H1 (cell line): Measurements from ENCODE around the gene CCDC102A. TPM values are rescaled to one million over a fixed set of nuclear protein-coding genes. Genes with fewer than 3 reads are reported as not detected.

Source experiments
- CBX5 ChIP-seq: fragments of 300-800, 300-1000 bp; sonication (generic); IDR thresholded peaks from 2 replicates; pipeline ENCODE4 v1.7.1; 2016; ENCODE audit warnings: antibody characterized with exemption, low read length, low read depth
- EP300 ChIP-seq, 2 experiments: IDR thresholded peaks; 1 replicate in 1 of 2; 2 replicates in 1 of 2; pipeline ENCODE4 v1.6.1; 2011 to 2012; ENCODE audit warnings: low read depth in 2 of 2, low read length in 2 of 2, mild to moderate bottlenecking in 2 of 2, borderline replicate concordance in 1 of 2, inconsistent platforms in 1 of 2, moderate library complexity in 1 of 2
- NRF1 ChIP-seq: IDR thresholded peaks from 2 replicates; pipeline ENCODE4 v1.6.1; 2011; ENCODE audit warnings: mild to moderate bottlenecking, low read depth, low read length, improper control_type of control experiment
- polyA plus RNA-seq, 7 experiments: library from polyadenylated mRNA; depleted of rRNA in 3 of 7; stranded (reverse) in 5 of 7; unstranded in 2 of 7; fragments of >200 nt in 5 of 7; fragments of 200-250 nt in 2 of 7; gene quantifications; 1 replicate in 5 of 7; 2 replicates in 1 of 7; 4 replicates in 1 of 7; pipeline versions ENCODE4 v1.2.1 to v1.2.3, GENCODE V29; 2011 to 2013; ENCODE audit warnings: missing spikeins in 2 of 7, mixed read lengths in 2 of 7
- total RNA-seq: library from RNA; stranded (reverse); fragmentation: NEBNext Ultra II Directional; extraction: Animal tissue kit (Norgen Biotek cat#: 25700); gene quantifications from 2 replicates; pipeline ENCODE4 v1.2.1, GENCODE V29; 2021

Gene CCDC102A
- total and polyA plus RNA-seq, 2 of the 8 experiments (the other 6 are each of a cell fraction or from before 2014, with no cell fraction given): 4.0 to 7.5 TPM

DNA sequence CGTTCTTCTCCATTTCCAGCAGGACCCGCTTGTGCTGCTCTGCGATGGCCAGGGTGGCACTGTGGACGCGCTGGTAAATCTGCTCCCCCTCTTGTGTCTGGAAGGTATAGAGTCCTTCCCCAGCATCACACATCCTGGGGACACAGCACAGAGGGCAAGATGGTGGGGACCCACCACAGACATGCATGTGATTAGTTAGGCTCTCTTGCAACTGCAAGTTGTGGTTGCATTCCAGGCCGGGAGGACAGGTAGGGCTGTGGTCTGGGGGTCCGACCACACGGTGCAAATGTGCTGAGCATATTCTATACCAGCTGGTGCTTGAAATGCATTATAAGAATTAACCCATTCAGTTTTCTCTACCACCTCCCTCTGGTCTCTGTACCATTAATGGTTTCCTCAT is 62.5 kb downstream of the CCDC102A start (continued):
- TF ChIP-seq CBX5: no peak
- TF ChIP-seq EP300 (IDR thresholded peaks at IDR 0.05; ENCODE audit: borderline replicate concordance in 1 of 2, low read depth in 2 of 2, low read length in 2 of 2): no peak
- TF ChIP-seq NRF1: no peak
